ENCODE measurements around the gene MDM1.

The MDM1 gene

GRCh38 chr12:68354977-68355541, 22.9 kb upstream of the MDM1 start:
- Histone ChIP-seq H3K4me1 (ENCODE audit: control insufficient read depth, insufficient read depth, low read length) (peaks cover 12% of the 10 kb centered on the region), H3K36me3 (ENCODE audit: control insufficient read depth, insufficient read depth, low read length) (no peaks in the 10 kb centered on the region), H3K9ac (ENCODE audit: low read depth, low read length) (no peak overlapping the region), H3K27ac (ENCODE audit: low read depth, low read length) (no peak overlapping the region), H3K27me3 (ENCODE audit: control insufficient read depth, insufficient read depth, low read length) (0 out of 2 replicates have a peak, but pooled peaks cover 3% of the 10 kb centered on the region), H3K4me3 (ENCODE audit: low read depth, low read length) (no peak overlapping the region), H3K9me3 (ENCODE audit: control insufficient read depth, insufficient read depth, low read length) (no peaks in the 10 kb centered on the region)

GRCh38 chr12:68352067-68352466, 19.9 kb upstream of the MDM1 start:
- no peak overlapping the region for H3K27ac ChIP-seq (ENCODE audit: low read depth, low read length)
- no peaks in the 10 kb centered on the region for H3K4me1 ChIP-seq (ENCODE audit: control insufficient read depth, insufficient read depth, low read length)
- H3K36me3 ChIP-seq (ENCODE audit: control insufficient read depth, insufficient read depth, low read length): no peaks in the 10 kb centered on the region
- H3K9me3 ChIP-seq (ENCODE audit: control insufficient read depth, insufficient read depth, low read length): no peaks in the 10 kb centered on the region
- no peak overlapping the region for H3K4me3 ChIP-seq (ENCODE audit: low read depth, low read length)
- no peak overlapping the region for H3K9ac ChIP-seq (ENCODE audit: low read depth, low read length)
- H3K27me3 ChIP-seq (ENCODE audit: control insufficient read depth, insufficient read depth, low read length): no peaks in the 10 kb centered on the region

DNA sequence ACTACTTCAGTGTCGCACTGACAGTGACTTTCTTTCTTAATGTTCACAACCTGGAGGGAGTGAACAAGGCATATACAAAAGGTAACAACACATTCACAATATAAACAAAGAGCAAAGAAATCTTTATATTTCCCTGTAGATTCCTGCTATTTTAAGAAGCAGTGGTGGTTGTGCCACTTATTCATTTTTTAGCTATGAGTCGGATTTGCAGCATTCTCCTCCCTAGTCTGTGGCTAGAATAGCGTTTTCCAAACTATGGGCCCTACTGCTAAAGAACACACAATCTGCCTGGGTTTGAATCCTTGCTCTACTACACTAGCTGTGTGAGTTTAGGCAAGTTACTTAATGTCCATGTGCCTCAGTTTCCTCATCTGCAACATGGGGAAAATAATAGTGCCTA, 18.6 kb upstream of the MDM1 start:
- Histone ChIP-seq H3K9ac (ENCODE audit: low read depth, low read length) (no peak overlapping the region), H3K36me3 (ENCODE audit: control insufficient read depth, insufficient read depth, low read length) (no peaks in the 10 kb centered on the region), H3K4me1 (ENCODE audit: control insufficient read depth, insufficient read depth, low read length) (no peaks in the 10 kb centered on the region), H3K4me3 (ENCODE audit: low read depth, low read length) (no peak overlapping the region), H3K27ac (ENCODE audit: low read depth, low read length) (no peak overlapping the region), H3K9me3 (ENCODE audit: control insufficient read depth, insufficient read depth, low read length) (no peaks in the 10 kb centered on the region), H3K27me3 (ENCODE audit: control insufficient read depth, insufficient read depth, low read length) (no peaks in the 10 kb centered on the region)

GRCh38 chr12:68349921-68350606, 17.9 kb upstream of the MDM1 start:
- Histone ChIP-seq H3K4me1 (ENCODE audit: control insufficient read depth, insufficient read depth, low read length) (no peaks in the 10 kb centered on the region), H3K27me3 (ENCODE audit: control insufficient read depth, insufficient read depth, low read length) (no peaks in the 10 kb centered on the region), H3K36me3 (ENCODE audit: control insufficient read depth, insufficient read depth, low read length) (no peaks in the 10 kb centered on the region), H3K9me3 (ENCODE audit: control insufficient read depth, insufficient read depth, low read length) (no peaks in the 10 kb centered on the region), H3K27ac (ENCODE audit: low read depth, low read length) (no peak overlapping the region), H3K4me3 (ENCODE audit: low read depth, low read length) (no peak overlapping the region), H3K9ac (ENCODE audit: low read depth, low read length) (no peak overlapping the region)

DNA sequence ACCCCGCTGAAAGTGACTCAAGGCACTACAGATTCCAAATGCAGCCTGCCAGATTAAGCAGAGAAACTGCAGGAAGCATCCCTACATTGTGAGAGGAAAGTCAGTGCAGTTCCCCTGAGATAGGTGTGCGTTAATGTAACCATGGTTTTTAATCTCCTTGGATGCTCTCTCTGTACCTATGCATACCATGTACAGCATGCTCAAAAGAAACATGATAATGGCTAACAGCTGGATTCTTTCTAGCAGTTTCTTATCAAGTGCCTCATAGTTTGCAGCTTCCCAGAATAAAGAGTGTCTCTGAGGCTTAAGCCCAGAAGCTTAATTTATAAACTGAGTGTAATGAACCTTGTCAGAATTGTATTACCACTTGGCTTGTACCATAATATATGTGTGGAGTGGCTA, 17.1 kb upstream of the MDM1 start:
- peaks cover 5% of the 10 kb centered on the region for H3K4me1 ChIP-seq (ENCODE audit: control insufficient read depth, insufficient read depth, low read length)
- H3K36me3 ChIP-seq (ENCODE audit: control insufficient read depth, insufficient read depth, low read length): no peaks in the 10 kb centered on the region
- H3K9ac ChIP-seq (ENCODE audit: low read depth, low read length): no peak overlapping the region
- no peak overlapping the region for H3K4me3 ChIP-seq (ENCODE audit: low read depth, low read length)
- no peaks in the 10 kb centered on the region for H3K9me3 ChIP-seq (ENCODE audit: control insufficient read depth, insufficient read depth, low read length)
- no peaks in the 10 kb centered on the region for H3K27me3 ChIP-seq (ENCODE audit: control insufficient read depth, insufficient read depth, low read length)
- H3K27ac ChIP-seq (ENCODE audit: low read depth, low read length): no peak overlapping the region

GRCh38 chr12:68348419-68348818, 16.3 kb upstream of the MDM1 start:
- Histone ChIP-seq H3K9ac (ENCODE audit: low read depth, low read length) (no peak overlapping the region), H3K4me1 (ENCODE audit: control insufficient read depth, insufficient read depth, low read length) (peaks cover 12% of the 10 kb centered on the region), H3K9me3 (ENCODE audit: control insufficient read depth, insufficient read depth, low read length) (no peaks in the 10 kb centered on the region), H3K27me3 (ENCODE audit: control insufficient read depth, insufficient read depth, low read length) (no peaks in the 10 kb centered on the region), H3K36me3 (ENCODE audit: control insufficient read depth, insufficient read depth, low read length) (no peaks in the 10 kb centered on the region), H3K27ac (ENCODE audit: low read depth, low read length) (no peak overlapping the region), H3K4me3 (ENCODE audit: low read depth, low read length) (no peak overlapping the region)

GRCh38 chr12:68345763-68346162, 13.6 kb upstream of the MDM1 start:
- no peak overlapping the region for H3K4me3 ChIP-seq (ENCODE audit: low read depth, low read length)
- no peak overlapping the region for H3K27ac ChIP-seq (ENCODE audit: low read depth, low read length)
- H3K27me3 ChIP-seq (ENCODE audit: control insufficient read depth, insufficient read depth, low read length): no peaks in the 10 kb centered on the region
- H3K9me3 ChIP-seq (ENCODE audit: control insufficient read depth, insufficient read depth, low read length): no peaks in the 10 kb centered on the region
- no peaks in the 10 kb centered on the region for H3K36me3 ChIP-seq (ENCODE audit: control insufficient read depth, insufficient read depth, low read length)
- peaks cover 18% of the 10 kb centered on the region for H3K4me1 ChIP-seq (ENCODE audit: control insufficient read depth, insufficient read depth, low read length)
- H3K9ac ChIP-seq (ENCODE audit: low read depth, low read length): no peak overlapping the region

GRCh38 chr12:68344126-68344525, 12.0 kb upstream of the MDM1 start:
- no peak overlapping the region for H3K9ac ChIP-seq (ENCODE audit: low read depth, low read length)
- H3K4me1 ChIP-seq (ENCODE audit: control insufficient read depth, insufficient read depth, low read length): peaks cover 18% of the 10 kb centered on the region
- H3K9me3 ChIP-seq (ENCODE audit: control insufficient read depth, insufficient read depth, low read length): no peaks in the 10 kb centered on the region
- H3K36me3 ChIP-seq (ENCODE audit: control insufficient read depth, insufficient read depth, low read length): no peaks in the 10 kb centered on the region
- H3K27ac ChIP-seq (ENCODE audit: low read depth, low read length): no peak overlapping the region
- H3K4me3 ChIP-seq (ENCODE audit: low read depth, low read length): no peak overlapping the region
- H3K27me3 ChIP-seq (ENCODE audit: control insufficient read depth, insufficient read depth, low read length): no peaks in the 10 kb centered on the region

DNA sequence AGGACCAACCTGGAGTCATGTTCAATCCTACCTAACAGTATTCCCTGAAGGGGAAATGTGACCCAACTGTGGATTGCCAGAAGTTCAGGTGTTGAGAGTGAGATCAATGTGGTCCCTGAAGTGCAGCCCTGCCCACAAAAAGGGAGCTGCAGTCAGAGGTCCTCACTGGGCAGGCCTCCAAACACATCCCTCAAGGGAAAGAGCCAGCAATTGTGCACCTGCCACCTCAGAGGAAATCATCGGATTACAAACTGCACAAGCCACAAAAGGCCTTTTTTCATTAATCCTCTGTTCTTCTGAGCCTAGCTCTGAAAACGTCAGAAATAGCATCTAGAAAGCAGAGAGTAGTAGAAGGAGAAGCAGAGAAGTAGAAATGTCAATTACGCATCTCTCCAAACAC, 10.8 kb upstream of the MDM1 start:
- H3K9me3 ChIP-seq (ENCODE audit: control insufficient read depth, insufficient read depth, low read length): no peaks in the 10 kb centered on the region
- H3K9ac ChIP-seq (ENCODE audit: low read depth, low read length): no peak overlapping the region
- H3K4me1 ChIP-seq (ENCODE audit: control insufficient read depth, insufficient read depth, low read length): peaks cover 18% of the 10 kb centered on the region
- no peaks in the 10 kb centered on the region for H3K27me3 ChIP-seq (ENCODE audit: control insufficient read depth, insufficient read depth, low read length)
- no peaks in the 10 kb centered on the region for H3K36me3 ChIP-seq (ENCODE audit: control insufficient read depth, insufficient read depth, low read length)
- H3K27ac ChIP-seq (ENCODE audit: low read depth, low read length): no peak overlapping the region
- H3K4me3 ChIP-seq (ENCODE audit: low read depth, low read length): no peak overlapping the region

GRCh38 chr12:68341822-68342221, 9.7 kb upstream of the MDM1 start:
- Histone ChIP-seq H3K9me3 (ENCODE audit: control insufficient read depth, insufficient read depth, low read length) (no peaks in the 10 kb centered on the region), H3K36me3 (ENCODE audit: control insufficient read depth, insufficient read depth, low read length) (no peaks in the 10 kb centered on the region), H3K27ac (ENCODE audit: low read depth, low read length) (no peak overlapping the region), H3K27me3 (ENCODE audit: control insufficient read depth, insufficient read depth, low read length) (no peaks in the 10 kb centered on the region), H3K9ac (ENCODE audit: low read depth, low read length) (no peak overlapping the region), H3K4me3 (ENCODE audit: low read depth, low read length) (no peak overlapping the region), H3K4me1 (ENCODE audit: control insufficient read depth, insufficient read depth, low read length) (peaks cover 18% of the 10 kb centered on the region)

DNA sequence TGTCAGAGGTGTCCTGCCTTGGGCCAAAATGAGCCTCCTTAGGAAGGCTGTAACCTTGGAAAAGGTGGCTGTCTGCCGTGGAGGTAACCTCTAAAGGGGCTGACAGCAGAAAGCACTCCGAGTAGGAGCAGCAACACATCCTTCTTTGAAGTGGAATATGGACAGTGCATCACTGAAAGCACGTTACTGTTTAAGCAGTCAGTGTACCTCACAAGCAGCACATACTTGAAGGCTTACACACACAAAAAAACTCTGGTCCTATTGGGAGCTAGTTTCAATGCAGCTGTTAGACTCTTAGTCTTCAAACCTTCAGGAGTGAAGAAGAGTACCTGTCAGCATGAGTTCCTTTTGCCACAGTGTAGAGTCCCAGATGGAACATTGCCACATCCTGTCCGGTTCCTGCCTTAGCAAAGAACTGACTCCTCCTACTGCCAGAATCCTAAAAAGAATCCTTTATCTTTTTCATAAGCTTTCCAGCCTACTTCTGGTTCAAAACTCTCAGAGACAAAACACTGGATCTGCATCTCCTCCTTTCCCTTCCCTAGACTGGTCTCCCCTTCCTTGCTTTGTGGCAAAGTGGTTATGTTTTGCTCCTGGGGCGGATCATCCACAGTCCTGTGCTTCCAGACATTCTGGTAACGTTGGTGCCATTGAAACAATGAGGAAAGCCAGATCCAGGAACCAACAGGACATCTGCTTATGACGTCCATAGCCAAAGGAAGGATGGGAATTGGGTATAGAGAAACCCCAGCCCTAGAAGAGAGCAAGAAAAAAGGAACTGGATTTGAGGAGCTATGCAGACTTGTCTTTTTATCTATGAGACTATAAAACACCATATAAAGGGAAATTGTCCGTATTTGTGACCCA, 8.5 kb upstream of the MDM1 start:
- Histone ChIP-seq H3K4me1 (ENCODE audit: control insufficient read depth, insufficient read depth, low read length) (peaks cover 18% of the 10 kb centered on the region), H3K27me3 (ENCODE audit: control insufficient read depth, insufficient read depth, low read length) (no peaks in the 10 kb centered on the region), H3K9ac (ENCODE audit: low read depth, low read length) (no peak overlapping the region), H3K4me3 (ENCODE audit: low read depth, low read length) (no peak overlapping the region), H3K9me3 (ENCODE audit: control insufficient read depth, insufficient read depth, low read length) (no peaks in the 10 kb centered on the region), H3K36me3 (ENCODE audit: control insufficient read depth, insufficient read depth, low read length) (no peaks in the 10 kb centered on the region), H3K27ac (ENCODE audit: low read depth, low read length) (no peak overlapping the region)
